ENCODE data around the gene HPCAL1. TPM values are rescaled to one million over a fixed set of nuclear protein-coding genes. Genes with fewer than 3 reads are reported as not detected.

HPCAL1 gene
- total and polyA plus RNA-seq, 11 donors: 18.9 to 63.2 (median 40.5) TPM

DNA sequence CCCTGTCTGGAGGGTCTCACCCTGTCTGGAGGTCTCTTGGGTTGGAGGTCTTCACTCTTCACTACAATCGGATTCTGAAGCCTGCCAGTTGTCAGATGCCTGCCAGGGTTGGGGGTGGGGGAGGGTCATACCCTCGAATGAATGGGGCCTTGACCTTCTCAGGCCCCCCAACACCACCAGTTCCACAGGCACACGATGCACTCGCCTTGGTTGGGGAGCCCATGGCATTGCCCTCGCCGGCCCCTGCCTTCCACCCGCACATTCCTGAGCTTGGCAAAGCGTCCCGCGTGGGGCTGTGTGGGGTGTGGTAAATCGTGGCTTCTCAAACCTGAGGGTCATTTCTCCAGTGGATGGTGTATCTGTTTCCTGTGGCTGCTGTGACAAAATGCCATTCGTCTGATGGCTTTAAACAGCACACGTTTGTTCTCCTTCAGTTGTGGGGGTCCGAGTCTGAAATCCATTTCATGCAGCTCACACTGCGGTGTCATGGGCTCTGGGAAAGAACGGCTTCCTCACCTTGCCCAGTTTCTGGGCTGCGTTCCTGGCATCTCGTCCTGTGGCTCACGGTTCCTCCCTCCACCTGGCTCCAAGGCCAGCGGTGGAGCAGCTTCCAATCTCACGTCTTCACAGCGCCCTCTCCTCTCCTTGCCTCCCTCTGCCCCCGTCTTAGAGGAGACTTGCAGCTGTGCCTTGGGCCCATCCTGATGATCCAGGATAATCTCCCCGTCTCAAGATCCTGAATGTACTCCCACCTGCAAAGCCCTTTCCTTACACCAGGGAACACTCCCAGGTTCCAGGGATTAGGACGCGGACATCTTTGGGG, 38.0 kb upstream of the HPCAL1 start:
- WGBS, 4 donors: 87 to 93% (median 90%) methylated on average over 21 to 26 of the region's 26 CpGs
- TF ChIP-seq, protein P1, sequence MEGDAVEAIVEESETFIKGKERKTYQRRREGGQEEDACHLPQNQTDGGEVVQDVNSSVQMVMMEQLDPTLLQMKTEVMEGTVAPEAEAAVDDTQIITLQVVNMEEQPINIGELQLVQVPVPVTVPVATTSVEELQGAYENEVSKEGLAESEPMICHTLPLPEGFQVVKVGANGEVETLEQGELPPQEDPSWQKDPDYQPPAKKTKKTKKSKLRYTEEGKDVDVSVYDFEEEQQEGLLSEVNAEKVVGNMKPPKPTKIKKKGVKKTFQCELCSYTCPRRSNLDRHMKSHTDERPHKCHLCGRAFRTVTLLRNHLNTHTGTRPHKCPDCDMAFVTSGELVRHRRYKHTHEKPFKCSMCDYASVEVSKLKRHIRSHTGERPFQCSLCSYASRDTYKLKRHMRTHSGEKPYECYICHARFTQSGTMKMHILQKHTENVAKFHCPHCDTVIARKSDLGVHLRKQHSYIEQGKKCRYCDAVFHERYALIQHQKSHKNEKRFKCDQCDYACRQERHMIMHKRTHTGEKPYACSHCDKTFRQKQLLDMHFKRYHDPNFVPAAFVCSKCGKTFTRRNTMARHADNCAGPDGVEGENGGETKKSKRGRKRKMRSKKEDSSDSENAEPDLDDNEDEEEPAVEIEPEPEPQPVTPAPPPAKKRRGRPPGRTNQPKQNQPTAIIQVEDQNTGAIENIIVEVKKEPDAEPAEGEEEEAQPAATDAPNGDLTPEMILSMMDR (IDR thresholded peaks at IDR 0.05): no peak
- no peak for TF ChIP-seq POLR2A (IDR thresholded peaks at IDR 0.05)
- Histone ChIP-seq H3K9me3 (no peaks in the 10 kb centered on the region), H3K4me3 (no peak overlapping the region), H3K27me3 (no peaks in the 10 kb centered on the region), H3K4me1 (peaks cover 0 to 12% (median 0%) of the 10 kb centered on the region in 12 donors), H3K27ac (no peak overlapping the region), H3K36me3 (no peaks in the 10 kb centered on the region)
- intact Hi-C loops (cut with DNase I): no loop called here
- no peak for ATAC-seq
- no peak for DNase-seq

DNA sequence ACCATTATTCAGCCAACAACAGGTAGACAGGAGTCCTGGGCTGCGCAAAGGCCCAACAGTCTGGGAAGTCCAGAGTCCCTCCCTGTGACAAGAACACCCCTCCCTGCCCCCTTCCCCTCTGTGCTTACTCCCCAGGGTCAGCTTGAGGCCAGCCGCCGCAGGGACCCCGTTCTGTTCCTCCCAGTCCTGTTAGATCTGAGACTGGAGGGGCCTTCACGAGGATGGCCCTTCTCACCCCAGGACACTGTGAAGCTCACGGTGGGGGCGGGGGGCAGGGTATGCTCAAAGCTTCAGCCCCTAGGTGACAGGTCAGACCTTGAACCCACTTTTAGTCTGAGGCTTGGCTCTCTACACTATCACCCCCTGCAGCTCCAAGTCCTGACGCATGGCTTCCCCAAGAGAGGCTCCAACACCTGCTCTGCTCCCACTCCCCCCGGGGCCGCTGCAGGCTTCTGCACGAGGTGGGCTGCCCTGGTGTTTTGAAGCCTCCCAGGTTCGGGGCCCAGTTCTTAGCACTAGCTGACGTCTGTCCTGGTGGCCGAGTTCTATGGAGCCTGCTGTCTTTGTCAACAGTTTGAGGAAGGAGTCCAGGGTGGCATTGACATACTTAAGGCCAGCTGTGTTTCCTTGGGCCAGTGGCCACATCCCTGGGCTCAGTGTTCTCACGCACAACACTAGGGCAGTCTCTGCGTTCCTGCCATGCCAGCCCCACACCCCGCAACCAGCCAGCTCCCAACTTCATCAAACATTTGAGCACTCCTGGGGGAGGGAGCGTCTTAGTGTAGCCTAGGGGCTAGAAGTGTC, 37.2 kb upstream of the HPCAL1 start:
- Histone ChIP-seq H3K36me3 (no peaks in the 10 kb centered on the region), H3K4me3 (no peak overlapping the region), H3K27ac (no peak overlapping the region), H3K4me1 (peaks cover 0 to 12% (median 0%) of the 10 kb centered on the region in 12 donors), H3K9me3 (no peaks in the 10 kb centered on the region), H3K27me3 (no peaks in the 10 kb centered on the region)
- TF ChIP-seq, protein P1 (IDR thresholded peaks at IDR 0.05): no peak
- TF ChIP-seq POLR2A (IDR thresholded peaks at IDR 0.05): no peak
- WGBS, 4 donors: 86 to 93% (median 91%) methylated on average over 16 to 18 of the region's 18 CpGs
- intact Hi-C loops (cut with DNase I): no loop called here
- DNase-seq (no peak), ATAC-seq (no peak)

DNA sequence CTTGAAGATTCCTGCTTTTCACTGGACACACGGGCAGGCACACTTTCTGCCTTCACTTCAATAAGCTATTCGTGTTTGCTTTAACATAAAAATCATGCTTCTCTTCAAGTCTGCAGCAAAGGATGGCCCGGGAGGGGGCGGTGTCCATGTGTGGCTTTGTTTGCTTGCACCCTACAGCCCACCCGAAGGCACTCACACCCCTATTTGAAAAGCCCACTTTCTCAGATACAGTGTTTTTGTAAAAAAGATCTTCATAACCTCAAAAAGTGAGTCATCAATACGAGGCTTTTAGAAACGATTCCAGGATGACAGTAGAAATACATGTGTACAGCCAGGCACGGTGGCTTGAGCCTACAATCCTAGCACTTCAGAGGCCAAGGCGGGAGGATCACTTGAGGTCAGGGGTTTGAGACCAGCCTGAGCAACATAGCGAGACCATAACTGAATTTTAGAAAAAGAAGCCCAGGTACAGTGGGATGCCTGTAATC, 36.5 kb upstream of the HPCAL1 start:
- no peak for ATAC-seq
- H3K27ac ChIP-seq: no peak overlapping the region
- no peaks in the 10 kb centered on the region for H3K9me3 ChIP-seq
- no peak for DNase-seq
- no peaks in the 10 kb centered on the region for H3K36me3 ChIP-seq
- intact Hi-C loops (cut with DNase I): no loop called here
- WGBS, 4 donors: 82 to 89% (median 83%) methylated on average over 10 of the region's 10 CpGs
- H3K4me1 ChIP-seq: peaks cover 0 to 12% (median 2%) of the 10 kb centered on the region in 12 donors
- no peaks in the 10 kb centered on the region for H3K27me3 ChIP-seq
- TF ChIP-seq, protein P1 (IDR thresholded peaks at IDR 0.05): no peak
- no peak overlapping the region for H3K4me3 ChIP-seq

DNA sequence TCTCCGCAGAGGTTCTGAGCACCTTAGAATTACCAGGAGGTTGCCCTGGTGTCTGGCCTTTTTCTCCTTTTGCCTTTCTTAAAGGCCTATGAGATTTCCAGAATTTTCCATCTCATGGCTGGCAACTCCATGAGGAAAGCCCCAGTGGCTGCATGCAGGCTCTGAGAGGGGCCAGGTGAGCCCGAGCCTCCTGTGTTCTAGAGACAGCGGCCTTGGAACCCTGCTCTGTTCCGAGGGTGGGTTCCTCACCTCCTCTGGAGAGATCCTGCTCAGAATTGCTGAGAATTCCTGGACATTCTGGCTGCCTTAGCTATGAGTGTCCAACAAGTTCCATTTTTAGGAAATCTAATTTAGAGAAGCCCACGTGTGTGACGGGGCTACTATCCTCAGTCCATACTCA, 35.7 kb upstream of the HPCAL1 start:
- ATAC-seq (no peak), DNase-seq (no peak)
- 83 to 90% (median 88%) methylated on average over 6 of the region's 6 CpGs for WGBS, 4 donors
- H3K4me3 ChIP-seq: no peak overlapping the region
- no peak overlapping the region for H3K27ac ChIP-seq
- H3K27me3 ChIP-seq: no peaks in the 10 kb centered on the region
- no peaks in the 10 kb centered on the region for H3K9me3 ChIP-seq
- intact Hi-C loops (cut with DNase I): no loop called here
- TF ChIP-seq, protein P1 (IDR thresholded peaks at IDR 0.05): no peak
- no peak for TF ChIP-seq POLR2A (IDR thresholded peaks at IDR 0.05)
- no peaks in the 10 kb centered on the region for H3K36me3 ChIP-seq
- H3K4me1 ChIP-seq: peaks cover 0 to 12% (median 2%) of the 10 kb centered on the region in 12 donors
